NCI-H2196 treated with DMSO at 0.1 percent for 48 hours (cell line): ENCODE measurements around the gene PLAGL1.
"Not testable (repeated sequence)": the region's sequence is repeated elsewhere in the genome, so short reads cannot be mapped to it uniquely, and the experiment has no call there.

Experiments used
- DNase-seq: peaks from one replicate; lab custom pipeline; 2025; ENCODE audit not compliant: unreplicated experiment; lab: John Stamatoyannopoulos, UW

The PLAGL1 gene

DNA sequence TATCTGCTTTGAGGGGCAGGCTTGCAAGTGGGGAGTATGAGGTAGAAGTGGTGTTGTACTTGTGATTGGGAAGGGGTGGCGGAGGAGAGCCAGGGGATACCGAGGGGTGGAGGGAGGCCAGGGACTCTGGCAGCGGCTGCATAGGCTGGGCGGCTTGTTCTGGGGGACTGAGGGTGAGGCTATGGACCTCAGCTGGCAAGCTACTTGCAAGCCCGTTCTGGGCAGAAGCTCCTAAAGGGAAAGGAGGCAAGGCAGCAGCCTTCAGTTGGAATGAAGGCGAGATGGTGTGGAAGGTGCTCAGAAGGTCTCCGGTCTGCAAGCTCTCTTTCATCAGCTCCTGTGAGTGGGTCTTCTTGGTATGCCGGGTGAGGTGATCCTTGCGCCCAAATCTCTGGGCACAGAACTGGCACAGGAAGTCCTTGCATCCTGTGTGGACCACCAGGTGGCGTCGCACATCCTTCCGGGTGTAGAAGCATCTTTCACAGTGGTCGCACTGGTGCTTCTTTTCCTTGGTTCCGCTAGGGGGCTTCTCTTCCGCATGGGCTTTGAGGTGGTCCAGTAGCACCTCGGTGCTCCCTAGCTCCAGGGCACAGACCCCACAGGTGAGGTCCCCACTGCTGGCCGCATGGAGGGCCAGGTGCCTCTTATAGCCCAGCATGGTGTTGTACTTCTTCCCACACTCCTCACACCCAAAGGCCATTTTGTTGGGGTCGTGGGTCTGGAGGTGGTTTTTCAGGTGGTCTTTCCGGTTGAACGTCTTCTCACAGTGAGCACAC lies 66.0 kb downstream of the PLAGL1 start:
- DNase-seq: no peak

DNA sequence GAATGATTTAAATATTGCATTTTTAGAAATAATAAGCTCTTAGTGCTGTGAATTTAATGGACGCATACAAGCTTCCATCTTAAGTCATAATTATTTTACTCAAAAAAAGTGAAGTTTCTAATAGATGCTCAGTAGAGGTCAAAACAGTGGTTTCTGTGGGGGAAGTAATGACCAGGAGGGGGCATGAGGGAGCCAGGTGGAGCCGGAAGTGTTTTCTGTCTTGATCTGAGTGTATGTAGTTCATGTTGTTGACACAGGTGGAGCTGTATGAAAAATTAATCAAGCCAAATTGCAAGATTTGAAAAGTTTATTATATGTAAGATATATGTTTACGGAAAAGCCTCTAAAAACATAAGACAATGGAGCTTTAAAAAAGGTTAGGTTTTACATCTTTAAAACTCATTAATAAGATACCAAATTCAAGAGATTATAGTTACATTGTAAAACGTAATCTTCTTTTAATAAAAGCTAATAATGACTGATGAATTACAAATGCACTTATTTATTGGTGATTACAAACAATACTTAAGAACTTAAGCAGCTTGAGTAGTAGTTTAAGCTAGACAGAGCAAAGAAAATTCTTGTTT lies 68.0 kb downstream of the PLAGL1 start:
- no peak for DNase-seq

DNA sequence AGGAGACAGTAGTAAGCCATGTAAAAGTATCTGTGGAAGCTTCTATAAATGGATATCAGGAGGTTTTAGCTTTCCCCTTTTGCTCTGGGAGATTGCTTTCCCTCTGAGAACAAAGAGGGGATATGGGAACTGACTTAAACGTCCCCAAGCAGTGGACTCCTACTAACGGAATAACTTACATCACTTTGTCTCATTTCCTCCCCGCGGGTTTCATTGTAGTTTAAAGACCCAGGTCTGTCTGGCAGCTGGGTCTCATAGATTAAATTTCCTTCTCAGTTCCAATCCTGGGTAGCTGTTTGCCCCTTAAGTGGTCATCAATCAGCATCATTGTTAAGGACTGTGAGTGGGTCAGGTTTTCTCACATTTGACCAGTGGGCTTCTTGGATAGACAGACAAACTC lies 68.7 kb downstream of the PLAGL1 start:
- DNase-seq: no peak

DNA sequence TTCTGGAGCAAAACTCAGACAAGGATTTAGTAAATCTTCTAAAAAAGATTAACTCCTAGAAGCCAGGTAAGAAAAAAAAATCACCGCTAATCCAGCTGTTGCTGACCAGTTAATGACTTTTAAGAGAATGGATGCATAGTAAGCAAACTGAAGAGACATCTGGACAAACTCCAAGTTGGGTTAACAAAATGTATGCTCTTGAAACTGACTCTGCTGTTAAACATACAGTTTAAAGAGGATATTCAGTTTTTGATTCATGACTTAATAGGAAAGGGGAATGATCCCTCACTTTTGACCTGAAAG lies 70.4 kb downstream of the PLAGL1 start:
- no peak for DNase-seq

DNA sequence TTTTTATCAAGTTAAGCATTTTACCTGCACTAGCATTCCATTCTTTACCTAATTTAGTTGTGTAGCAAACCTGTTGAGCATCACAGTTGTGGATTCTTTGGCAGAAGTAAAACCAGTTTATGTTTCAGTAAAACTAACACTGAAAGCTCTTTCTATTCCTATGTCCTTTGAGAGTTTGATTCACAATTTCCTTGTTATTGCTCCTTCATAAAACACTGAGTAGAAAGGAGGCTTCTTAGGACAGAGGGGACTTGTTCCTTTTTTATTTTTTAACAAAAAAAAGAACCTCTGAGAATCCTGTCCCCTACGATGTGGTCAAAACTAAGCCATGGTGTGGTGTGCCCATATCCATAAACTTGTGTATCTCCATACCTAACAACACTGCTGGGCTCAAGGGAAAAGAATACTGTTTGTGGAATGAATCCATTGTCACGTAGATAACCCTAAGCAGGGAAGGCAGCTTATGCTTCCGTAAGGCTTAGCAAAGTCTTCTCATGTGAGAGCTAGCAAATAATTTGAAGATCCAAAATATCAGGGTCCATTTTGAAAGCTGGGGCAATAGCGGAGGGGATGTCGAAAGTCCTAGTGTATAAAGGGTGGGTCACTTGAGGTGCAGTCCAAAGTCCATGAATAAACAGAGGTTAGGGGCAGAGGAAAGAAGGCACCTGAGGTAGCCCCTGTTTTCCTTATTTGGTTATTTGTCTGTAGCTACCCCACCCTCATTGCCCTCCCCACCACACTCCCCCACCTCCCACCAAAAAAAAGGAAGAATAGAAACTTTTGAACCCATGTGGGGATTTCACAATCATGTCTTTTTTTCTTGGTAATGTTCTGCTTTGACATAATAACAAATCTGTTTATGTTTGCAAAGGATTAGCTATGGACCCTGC lies 71.0 kb downstream of the PLAGL1 start:
- no peak for DNase-seq

DNA sequence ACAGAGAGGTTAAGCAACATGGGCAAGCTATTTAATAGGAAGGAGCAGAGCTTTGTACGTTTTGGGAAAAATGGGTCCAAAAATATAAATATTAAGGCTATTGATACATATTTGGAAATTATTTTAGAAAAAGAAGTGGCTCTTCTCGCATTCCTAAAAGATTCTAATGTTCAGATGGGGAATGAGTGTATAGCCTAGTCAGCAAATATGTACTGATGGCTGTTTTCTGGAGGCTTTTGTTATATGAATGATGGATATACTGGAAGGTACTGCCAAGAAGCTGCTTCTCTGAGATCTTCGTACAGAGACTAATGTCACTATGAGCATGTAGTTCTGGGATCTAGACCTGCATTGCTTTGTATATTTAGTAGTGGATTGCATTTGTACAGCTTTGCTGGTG lies 71.7 kb downstream of the PLAGL1 start:
- no peak for DNase-seq

DNA sequence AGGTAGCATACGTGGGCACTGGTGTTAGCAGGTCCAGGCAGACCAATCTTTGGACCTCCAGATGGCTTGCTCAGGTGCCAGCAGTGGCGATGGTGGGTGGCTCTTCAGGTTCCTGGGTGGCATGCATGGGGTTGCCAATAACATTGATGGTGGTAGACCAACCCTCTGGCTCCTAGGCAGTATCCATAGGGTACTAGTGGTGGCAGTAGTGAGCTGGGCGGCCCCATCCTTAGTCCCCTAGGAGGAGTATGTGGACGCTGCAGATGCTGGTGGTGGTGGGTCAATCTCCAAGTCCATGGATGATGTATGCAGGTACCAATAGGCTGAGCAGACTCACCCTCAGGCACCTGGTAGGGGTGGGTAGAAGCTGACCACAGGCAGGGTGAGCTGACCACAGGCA lies 73.2 kb downstream of the PLAGL1 start:
- DNase-seq: no peak

DNA sequence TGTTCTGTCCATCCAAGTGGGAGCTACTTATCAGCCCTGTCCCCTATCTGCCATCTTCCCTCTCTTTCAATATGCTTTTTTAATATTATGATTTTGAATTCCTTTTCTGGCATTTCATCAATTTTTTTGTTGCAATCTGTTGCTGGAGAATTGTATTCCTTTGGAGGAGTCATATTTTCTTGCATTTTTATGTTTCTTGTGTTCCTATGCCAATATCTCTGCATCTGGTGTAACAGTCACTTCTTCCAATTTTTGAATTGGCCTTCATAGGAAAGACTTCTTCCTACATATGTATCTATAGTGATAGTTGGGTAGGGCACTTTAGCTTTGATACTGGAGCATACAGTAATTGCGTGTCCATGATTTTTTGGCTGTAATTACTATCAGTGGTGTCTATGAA lies 73.7 kb downstream of the PLAGL1 start:
- no peak for DNase-seq

DNA sequence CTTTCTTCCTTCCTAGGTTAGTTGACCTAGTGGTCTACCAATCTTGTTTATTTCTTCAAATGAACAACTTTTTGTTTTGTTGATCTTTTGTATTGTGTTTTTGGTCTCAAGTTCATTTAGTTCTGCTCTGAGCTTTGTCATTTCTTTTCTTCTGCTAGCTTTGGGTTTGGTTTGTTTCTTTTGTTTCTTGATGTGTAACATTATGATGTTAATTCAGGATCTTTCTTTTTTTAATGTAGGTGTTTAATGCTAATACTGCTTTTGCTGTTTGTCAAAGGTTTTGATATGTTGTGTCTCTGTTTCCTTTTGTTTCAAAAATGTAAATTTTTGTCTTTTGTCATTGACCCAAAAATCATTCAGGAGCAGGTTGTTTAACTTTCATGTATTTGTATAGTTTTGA lies 78.1 kb downstream of the PLAGL1 start:
- DNase-seq: no peak

DNA sequence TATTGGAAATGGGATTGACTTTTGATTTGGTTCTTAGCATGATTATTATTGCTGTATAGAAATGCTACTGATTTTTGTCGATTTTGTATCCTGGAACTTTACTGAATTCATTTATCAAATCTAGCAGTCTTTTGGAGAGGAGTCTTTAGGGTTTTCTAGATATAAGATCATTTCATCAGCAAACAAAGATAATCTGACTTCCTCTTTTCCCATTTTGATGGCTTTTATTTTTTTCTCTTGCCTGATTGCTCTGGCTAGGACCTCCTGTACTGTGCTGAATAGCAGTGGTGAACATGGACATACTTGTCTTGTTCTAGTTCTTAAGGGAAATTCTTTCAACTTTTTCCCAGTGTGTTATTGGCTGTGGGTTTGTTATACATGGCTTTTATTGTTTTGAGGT lies 79.2 kb downstream of the PLAGL1 start:
- no peak for DNase-seq

DNA sequence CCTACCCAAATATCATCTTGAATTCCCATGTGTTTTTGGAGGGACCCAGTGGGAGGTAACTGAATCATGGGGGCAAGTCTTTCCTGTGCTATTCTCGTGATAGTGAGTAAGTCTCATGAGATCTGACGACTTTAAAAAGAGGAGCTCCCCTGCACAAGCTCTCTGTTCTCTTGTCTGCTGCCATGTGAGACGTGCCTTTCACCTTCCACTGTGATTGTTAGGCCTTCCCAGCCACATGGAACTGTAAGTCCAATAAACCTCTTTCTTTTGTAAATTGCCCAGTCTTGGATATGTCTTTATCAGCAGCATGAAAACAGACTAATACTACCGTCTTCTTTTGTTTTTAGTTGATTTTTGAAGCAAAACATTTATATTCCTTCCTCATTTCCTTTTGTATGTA lies 91.0 kb downstream of the PLAGL1 start:
- DNase-seq: not testable (repeated sequence)

DNA sequence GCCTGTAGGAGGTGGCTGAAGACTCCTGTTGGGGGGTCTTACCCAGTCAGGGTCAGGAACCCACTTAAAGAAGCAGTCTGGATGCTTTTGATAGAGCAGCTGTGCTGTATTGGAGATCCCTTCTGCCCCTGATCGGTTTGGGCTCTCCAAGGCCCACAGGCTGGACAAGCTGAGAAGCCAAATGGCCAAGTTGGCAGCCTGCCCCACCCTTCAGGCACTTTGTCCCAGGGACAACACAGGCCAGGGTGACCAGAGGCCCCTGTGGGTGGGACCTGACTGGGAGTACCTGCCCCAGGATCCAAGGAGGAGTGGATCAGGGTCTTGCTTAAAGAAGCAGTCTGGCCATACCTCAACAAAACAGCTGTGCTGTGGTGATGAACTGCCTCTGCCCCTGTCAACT lies 95.4 kb downstream of the PLAGL1 start:
- DNase-seq: no peak

DNA sequence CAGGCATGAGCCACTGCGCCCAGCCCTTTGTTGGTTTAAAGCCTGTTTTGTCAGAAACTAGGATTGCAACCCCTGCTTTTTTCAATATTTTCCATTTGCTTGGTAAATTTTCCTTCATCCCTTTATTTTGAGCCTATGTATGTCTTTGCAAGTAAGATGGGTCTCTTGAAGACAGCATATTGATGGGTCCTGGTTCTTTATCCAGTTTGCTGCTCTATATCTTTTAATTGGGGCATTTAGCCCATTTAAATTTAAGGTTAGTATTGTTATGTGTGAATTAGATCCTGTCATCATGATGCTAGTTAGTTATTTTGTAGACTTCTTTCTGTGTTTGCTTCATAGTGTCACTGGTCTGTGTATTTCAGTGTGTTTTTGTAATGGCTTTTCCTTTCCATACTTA lies 97.0 kb downstream of the PLAGL1 start:
- DNase-seq: no peak

DNA sequence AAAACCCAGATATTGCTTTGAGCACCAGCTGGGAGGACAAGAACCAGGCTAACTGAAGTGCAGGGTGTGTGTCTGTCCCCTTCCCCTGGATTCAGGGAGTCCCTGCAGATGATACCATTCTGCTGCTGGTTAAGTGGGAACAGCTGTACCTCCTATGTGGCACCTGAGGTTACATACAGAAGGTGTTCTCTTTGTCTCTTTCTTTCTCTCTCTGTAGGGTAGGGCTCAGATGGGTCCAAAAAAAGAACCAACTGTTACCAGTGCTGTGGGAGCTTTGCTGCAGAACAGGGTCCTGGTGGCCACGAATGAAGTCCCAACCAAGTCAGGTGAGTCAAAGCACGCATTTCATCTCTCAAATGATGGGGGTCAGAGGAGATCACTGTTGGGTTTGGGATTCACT lies 105.2 kb downstream of the PLAGL1 start:
- DNase-seq: no peak

DNA sequence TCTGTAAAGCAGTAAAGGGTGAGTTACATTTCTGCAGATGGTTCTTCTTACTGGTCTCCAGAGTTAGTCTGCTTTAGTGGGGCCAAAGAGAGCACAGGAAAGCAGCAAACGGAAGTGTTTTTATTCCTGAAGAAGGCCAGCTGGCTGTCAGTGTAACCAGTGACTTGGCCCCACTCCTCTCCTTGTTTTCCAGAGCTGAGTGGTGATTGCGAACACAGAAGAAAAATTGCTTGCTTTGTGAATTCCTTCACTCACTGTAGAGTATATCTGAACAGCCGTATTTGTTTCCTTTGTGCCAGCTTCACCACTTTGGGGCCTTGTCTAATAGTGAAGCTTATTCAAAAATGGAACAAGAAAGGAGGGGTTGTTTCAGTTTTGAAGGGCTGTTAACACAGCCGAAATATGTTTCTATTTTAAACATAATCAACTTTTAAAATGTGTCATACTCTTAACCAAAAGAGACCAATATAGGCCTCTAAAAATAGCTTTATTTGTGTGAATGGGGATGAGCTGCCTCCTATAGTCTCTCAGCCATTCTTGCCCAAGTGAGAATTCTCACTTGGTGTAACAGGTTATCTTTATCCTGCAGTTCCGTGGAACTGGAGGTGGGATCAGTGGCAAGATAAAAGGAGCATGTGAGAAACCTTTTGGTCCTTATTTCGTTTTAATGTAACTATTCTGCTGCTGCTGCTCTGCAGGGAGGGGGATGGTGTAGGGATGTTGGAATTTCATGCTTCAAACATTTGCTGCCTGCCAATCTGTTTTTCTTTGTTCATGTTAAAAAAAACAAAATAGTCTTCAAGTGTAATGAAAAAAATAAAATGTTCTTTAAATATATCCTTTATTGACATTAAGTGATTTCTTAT lies 105.9 kb downstream of the PLAGL1 start:
- DNase-seq: no peak

DNA sequence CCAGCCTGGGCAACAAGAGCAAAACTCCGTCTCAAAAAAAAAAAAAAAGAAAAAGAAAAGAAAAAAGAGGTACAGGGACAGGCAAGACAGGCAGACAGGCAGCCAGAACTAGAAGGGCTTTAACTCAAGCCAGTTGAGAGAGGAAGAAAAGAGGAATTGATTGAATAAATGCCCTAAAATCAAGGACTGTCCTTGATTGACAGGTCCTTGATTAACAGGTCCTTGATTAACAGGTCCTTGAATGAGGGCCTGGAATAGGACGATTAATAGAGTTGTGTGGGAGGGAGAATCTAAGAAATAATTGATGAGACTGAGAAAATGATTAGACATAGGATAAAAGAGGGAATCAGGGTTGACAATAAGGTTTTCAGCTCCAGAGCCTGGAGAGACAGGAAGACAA lies 107.7 kb downstream of the PLAGL1 start:
- DNase-seq: no peak

DNA sequence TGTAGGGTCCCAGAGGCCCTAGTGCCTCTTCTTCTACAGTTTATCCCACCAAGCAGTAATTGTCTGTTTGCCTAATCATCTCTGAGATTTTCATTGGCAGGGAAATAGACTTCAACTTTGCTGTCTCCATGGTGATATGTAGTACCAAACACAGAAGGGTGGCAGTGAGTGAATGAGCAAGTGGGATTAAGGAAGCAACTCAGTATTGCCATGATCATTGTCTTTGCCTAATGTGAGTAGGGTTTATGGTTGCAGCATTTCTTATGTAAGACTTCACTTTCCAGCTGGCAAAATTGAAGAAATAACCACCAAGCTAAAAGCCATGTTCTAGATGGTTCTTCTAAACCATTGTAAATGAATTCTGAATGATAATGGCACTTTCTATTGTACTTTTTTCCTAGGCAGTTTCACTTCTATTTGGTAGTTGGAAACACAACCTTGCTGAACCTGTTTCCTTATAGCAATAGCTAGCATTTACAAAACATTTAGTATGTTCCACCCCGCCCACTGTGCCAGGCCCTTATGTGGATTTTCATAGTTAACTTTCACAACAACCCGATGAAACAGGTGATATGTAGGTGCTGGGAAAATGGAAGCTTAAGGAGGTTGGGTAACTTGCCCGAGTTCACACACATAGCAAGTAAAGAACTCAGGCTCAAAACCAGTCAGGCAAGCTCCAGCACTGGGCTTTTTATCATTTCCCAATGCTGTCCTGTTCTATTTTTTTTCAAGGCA lies 111.8 kb downstream of the PLAGL1 start:
- no peak for DNase-seq

DNA sequence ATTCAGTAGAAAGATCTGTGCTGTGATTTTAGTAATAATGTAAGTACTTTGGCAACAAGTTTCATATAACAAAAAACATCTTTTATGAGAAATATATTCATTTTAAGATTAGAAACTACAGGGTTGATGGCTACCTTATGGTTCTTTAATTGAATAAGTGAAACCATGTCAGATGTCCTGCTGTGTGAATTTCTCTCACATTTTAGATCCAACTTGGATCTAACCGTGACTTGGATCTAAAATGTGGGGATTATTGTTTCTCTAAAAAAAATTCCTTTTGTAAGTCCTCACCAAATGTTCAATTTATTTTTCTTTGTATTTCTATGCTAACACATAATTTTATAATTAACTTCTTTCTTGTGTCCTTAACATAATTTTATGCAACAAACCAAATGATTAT lies 113.4 kb downstream of the PLAGL1 start:
- DNase-seq: no peak
